Measurements from ENCODE around the gene MC3R.

Gene MC3R

DNA sequence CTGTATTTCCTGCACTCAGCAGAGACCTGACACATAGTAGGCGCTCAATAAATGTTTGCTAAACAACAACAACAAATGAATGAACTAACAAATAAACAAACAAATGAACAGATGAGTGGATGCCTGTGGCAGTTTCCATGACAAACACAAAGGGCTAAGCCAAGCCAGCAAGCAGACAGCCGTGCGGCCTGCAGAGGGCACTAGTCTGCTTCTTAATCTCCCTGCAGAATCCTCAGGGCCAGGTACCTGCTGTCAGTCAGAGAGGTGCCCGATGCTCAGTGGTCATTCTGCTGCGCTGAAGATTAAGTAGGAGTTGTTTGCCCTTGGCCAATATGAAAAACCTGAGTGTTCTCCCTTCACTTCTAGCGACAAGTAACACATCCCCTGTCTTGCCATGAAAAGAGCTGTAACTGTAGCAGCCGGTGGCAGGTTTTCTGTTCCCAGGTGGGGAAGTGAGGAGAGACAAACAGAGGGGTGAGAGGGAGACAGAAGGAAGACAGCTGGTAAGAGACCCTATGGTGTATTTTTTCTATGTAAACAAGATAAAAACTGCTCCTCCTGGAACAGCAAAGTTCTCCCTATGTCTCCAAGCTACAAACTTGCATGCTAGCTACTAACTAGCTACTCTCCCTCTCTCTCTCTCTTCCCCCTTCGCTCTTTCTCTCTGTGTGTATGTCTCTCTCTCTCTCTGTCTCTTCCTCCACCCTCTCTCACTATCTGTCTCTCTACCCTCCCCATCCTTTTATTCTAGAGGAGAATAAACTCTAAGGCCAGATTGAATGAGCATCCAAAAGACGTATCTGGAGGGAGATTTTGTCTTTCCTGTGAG, at the start of gene MC3R:
MC3R (plus strand) TSS at position 779 of the 829 bp plus-strand sequence. CDS start 112 bp downstream, outside the sequence.
- peak; percentile 14 for DNase-seq (ENCODE audit: low read depth)
- TF ChIP-seq, protein P1, sequence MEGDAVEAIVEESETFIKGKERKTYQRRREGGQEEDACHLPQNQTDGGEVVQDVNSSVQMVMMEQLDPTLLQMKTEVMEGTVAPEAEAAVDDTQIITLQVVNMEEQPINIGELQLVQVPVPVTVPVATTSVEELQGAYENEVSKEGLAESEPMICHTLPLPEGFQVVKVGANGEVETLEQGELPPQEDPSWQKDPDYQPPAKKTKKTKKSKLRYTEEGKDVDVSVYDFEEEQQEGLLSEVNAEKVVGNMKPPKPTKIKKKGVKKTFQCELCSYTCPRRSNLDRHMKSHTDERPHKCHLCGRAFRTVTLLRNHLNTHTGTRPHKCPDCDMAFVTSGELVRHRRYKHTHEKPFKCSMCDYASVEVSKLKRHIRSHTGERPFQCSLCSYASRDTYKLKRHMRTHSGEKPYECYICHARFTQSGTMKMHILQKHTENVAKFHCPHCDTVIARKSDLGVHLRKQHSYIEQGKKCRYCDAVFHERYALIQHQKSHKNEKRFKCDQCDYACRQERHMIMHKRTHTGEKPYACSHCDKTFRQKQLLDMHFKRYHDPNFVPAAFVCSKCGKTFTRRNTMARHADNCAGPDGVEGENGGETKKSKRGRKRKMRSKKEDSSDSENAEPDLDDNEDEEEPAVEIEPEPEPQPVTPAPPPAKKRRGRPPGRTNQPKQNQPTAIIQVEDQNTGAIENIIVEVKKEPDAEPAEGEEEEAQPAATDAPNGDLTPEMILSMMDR (IDR thresholded peaks at IDR 0.05; ENCODE audit: control insufficient read depth, insufficient read depth, low read depth, low read length, missing control alignments), result peak; percentile 80
- H3K4me3 ChIP-seq (ENCODE audit: control insufficient read depth, low read depth, low read length), result no peak within 1 kb of the TSS

DNA sequence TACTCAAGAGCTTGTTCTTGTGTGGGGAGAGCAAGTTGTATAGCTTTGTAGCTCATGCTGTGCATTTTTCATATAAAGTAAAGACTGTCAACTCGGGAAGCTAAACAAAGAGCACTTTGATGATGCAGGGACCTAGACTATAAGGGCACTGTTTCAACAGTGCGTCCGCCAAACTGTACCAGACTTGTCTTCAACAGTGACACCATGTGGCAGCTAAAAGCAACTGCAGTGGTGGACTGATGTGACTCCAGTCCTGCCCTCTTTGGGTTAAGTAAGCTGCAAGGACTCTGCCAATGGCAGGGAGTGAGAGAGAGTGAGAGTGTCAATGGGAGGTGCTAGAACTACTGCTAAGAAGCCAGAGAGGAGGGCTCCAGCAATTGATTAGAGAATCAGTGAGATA, 48.1 kb upstream of the MC3R start:
- H3K4me3 ChIP-seq (ENCODE audit: control insufficient read depth, low read depth, low read length), result no peak overlapping the region
- TF ChIP-seq, protein P1 (IDR thresholded peaks at IDR 0.05; ENCODE audit: control insufficient read depth, insufficient read depth, low read depth, low read length, missing control alignments), result no peak
- no peak for DNase-seq (ENCODE audit: low read depth)

GRCh38 chr20:56202493-56203077, 45.9 kb upstream of the MC3R start:
- no peak overlapping the region for H3K4me3 ChIP-seq (ENCODE audit: control insufficient read depth, low read depth, low read length)
- no peak for DNase-seq (ENCODE audit: low read depth)
- TF ChIP-seq, protein P1 (IDR thresholded peaks at IDR 0.05; ENCODE audit: control insufficient read depth, insufficient read depth, low read depth, low read length, missing control alignments), result peak; percentile 45

DNA sequence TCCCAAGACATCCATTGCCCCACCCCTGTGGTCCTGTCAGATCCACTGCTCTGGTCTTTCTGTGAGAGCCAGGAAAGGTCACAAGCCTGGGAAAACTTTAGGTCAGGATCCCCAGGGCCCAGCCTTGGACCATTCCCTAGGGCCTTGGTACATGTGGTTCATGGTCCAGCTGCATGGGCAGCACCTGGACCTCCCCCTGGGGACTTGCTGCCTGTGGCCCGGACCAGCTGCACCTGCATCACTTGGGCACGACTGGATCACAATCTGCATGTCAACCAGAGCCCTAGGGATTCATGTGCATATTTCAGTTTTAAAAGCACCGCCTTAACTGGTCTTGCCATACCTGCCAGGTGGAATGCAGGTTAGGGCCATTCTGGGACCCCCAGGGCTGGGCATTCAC, 44.3 kb upstream of the MC3R start:
- H3K4me3 ChIP-seq (ENCODE audit: control insufficient read depth, low read depth, low read length), result no peak overlapping the region
- no peak for DNase-seq (ENCODE audit: low read depth)
- TF ChIP-seq, protein P1 (IDR thresholded peaks at IDR 0.05; ENCODE audit: control insufficient read depth, insufficient read depth, low read depth, low read length, missing control alignments), result no peak

GRCh38 chr20:56205346-56205745, 43.2 kb upstream of the MC3R start:
- TF ChIP-seq, protein P1 (IDR thresholded peaks at IDR 0.05; ENCODE audit: control insufficient read depth, insufficient read depth, low read depth, low read length, missing control alignments), result no peak
- no peak for DNase-seq (ENCODE audit: low read depth)

GRCh38 chr20:56207656-56208055, 40.9 kb upstream of the MC3R start:
- TF ChIP-seq, protein P1 (IDR thresholded peaks at IDR 0.05; ENCODE audit: control insufficient read depth, insufficient read depth, low read depth, low read length, missing control alignments), result no peak
- DNase-seq (ENCODE audit: low read depth), result no peak
- H3K4me3 ChIP-seq (ENCODE audit: control insufficient read depth, low read depth, low read length), result no peak overlapping the region

More at GRCh38 chr20:56205346-56205745, 43.2 kb upstream of the MC3R start:
- no peak overlapping the region for H3K4me3 ChIP-seq (ENCODE audit: control insufficient read depth, low read depth, low read length)
